H9 (cell line): Measurements from ENCODE around the gene HOOK2. TPM values are rescaled to one million over a fixed set of nuclear protein-coding genes. Genes with fewer than 3 reads are reported as not detected.

ENCODE experiments used
- DNase-seq: peaks from one replicate; pipeline ENCODE4 v3.0.0-alpha.2; 2017
- H2AFZ ChIP-seq: one replicate; pipeline ENCODE4 v1.6.1; 2013; ENCODE audit warnings: mild to moderate bottlenecking, low read length, control low read depth, moderate library complexity
- H2AK5ac ChIP-seq: 2 replicates; pipeline ENCODE4 v1.6.1; 2013; ENCODE audit warnings: low read length, control low read depth, mixed read lengths; ENCODE audit not compliant: insufficient read length
- H2BK120ac ChIP-seq: one replicate; pipeline ENCODE4 v1.6.1; 2013; ENCODE audit warnings: low read depth, mild to moderate bottlenecking, low read length, control low read depth, inconsistent platforms; ENCODE audit not compliant: poor library complexity, severe bottlenecking
- H2BK12ac ChIP-seq: 2 replicates; pipeline ENCODE4 v1.6.1; 2013; ENCODE audit warnings: low read length, control low read depth, mixed read lengths, low read depth; ENCODE audit not compliant: insufficient read length
- H2BK15ac ChIP-seq: 2 replicates; pipeline ENCODE4 v1.6.1; 2013; ENCODE audit warnings: low read depth, low read length, control low read depth
- H2BK20ac ChIP-seq: one replicate; pipeline ENCODE4 v1.6.1; 2013; ENCODE audit warnings: low read depth, mild to moderate bottlenecking, low read length, control low read depth, inconsistent platforms; ENCODE audit not compliant: poor library complexity, severe bottlenecking
- H2BK5ac ChIP-seq: 2 replicates; pipeline ENCODE4 v1.6.1; 2013; ENCODE audit warnings: low read length, control low read depth, mixed read lengths; ENCODE audit not compliant: insufficient read length
- H3K14ac ChIP-seq: 2 replicates; pipeline ENCODE4 v1.6.1; 2013; ENCODE audit warnings: low read length, control low read depth; ENCODE audit not compliant: insufficient read depth
- H3K18ac ChIP-seq: 2 replicates; pipeline ENCODE4 v1.6.1; 2013; ENCODE audit warnings: low read depth, mild to moderate bottlenecking, mixed read lengths, low read length, control low read depth; ENCODE audit not compliant: insufficient read length
- H3K23ac ChIP-seq: 2 replicates; pipeline ENCODE4 v1.6.1; 2013; ENCODE audit warnings: low read length, control low read depth, mixed read lengths, low read depth; ENCODE audit not compliant: insufficient read length
- H3K23me2 ChIP-seq: 2 replicates; pipeline ENCODE4 v1.6.1; 2013; ENCODE audit warnings: low read depth, mild to moderate bottlenecking, mixed read lengths, low read length, control low read depth; ENCODE audit not compliant: insufficient read length, poor library complexity, severe bottlenecking
- H3K27ac ChIP-seq: 2 replicates; pipeline ENCODE4 v1.5.1; 2013; ENCODE audit warnings: low read length, control low read depth, mixed read lengths, low read depth; ENCODE audit not compliant: insufficient read length
- H3K27me3 ChIP-seq: 2 replicates; pipeline ENCODE4 v1.6.1; 2013; ENCODE audit warnings: low read length, control low read depth, inconsistent platforms; ENCODE audit not compliant: insufficient read depth
- H3K4ac ChIP-seq: 2 replicates; pipeline ENCODE4 v1.6.1; 2013; ENCODE audit warnings: low read depth, mild to moderate bottlenecking, control low read depth, inconsistent platforms, low read length, moderate library complexity
- H3K4me1 ChIP-seq: 2 replicates; pipeline ENCODE4 v1.6.1; 2013; ENCODE audit warnings: low read length, control low read depth, inconsistent platforms; ENCODE audit not compliant: insufficient read depth
- H3K4me2 ChIP-seq: 2 replicates; pipeline ENCODE4 v1.6.1; 2013; ENCODE audit warnings: low read length, control low read depth, mixed read lengths; ENCODE audit not compliant: insufficient read length, insufficient read depth
- H3K56ac ChIP-seq: 2 replicates; pipeline ENCODE4 v1.6.1; 2013; ENCODE audit warnings: low read depth, mild to moderate bottlenecking, mixed read lengths, low read length, control low read depth; ENCODE audit not compliant: insufficient read length
- H3K79me1 ChIP-seq: 2 replicates; pipeline ENCODE4 v1.6.1; 2013; ENCODE audit warnings: low read depth, mild to moderate bottlenecking, moderate library complexity, low read length, control low read depth, inconsistent platforms; ENCODE audit not compliant: insufficient read depth, poor library complexity, severe bottlenecking
- H3K79me2 ChIP-seq: 2 replicates; pipeline ENCODE4 v1.6.1; 2013; ENCODE audit warnings: low read length, control low read depth, inconsistent platforms; ENCODE audit not compliant: insufficient read depth
- H3K9ac ChIP-seq: 2 replicates; pipeline ENCODE4 v1.6.1; 2013; ENCODE audit warnings: low read length, control low read depth, mixed read lengths; ENCODE audit not compliant: insufficient read length; ENCODE audit errors: extremely low read depth
- H3K9me3 ChIP-seq: one replicate; pipeline ENCODE4 v1.6.1; 2013; ENCODE audit warnings: low read depth, low read length, inconsistent platforms; ENCODE audit not compliant: control insufficient read depth
- H3T11ph ChIP-seq: one replicate; pipeline ENCODE4 v1.6.1; 2013; ENCODE audit warnings: mild to moderate bottlenecking, low read length, control low read depth, inconsistent platforms
- H4K20me1 ChIP-seq: one replicate; pipeline ENCODE4 v1.6.1; 2013; ENCODE audit not compliant: control insufficient read depth, insufficient read length, insufficient read depth
- H4K5ac ChIP-seq: 2 replicates; pipeline ENCODE4 v1.6.1; 2013; ENCODE audit warnings: low read depth, mild to moderate bottlenecking, mixed read lengths, low read length, control low read depth; ENCODE audit not compliant: insufficient read length
- H4K8ac ChIP-seq: replicated peaks from 2 replicates; pipeline ENCODE4 v1.6.1; 2013; ENCODE audit warnings: low read length, control low read depth, mixed read lengths, low read depth; ENCODE audit not compliant: insufficient read length
- H4K91ac ChIP-seq: 2 replicates; pipeline ENCODE4 v1.6.1; 2013; ENCODE audit warnings: low read depth, mild to moderate bottlenecking, moderate library complexity, mixed read lengths, low read length, control low read depth; ENCODE audit not compliant: insufficient read length
- H3K27ac Mint-ChIP-seq, 3 experiments: 2 replicates in 2 of 3; 3 replicates in 1 of 3; pipeline ENCODE4 v1.8.0; 2020 to 2021; ENCODE audit warnings: mixed read lengths in 3 of 3, mild to moderate bottlenecking in 1 of 3, moderate library complexity in 1 of 3
- H3K27me3 Mint-ChIP-seq: 2 replicates; pipeline ENCODE4 v1.8.0; 2021; ENCODE audit warnings: low read depth, mild to moderate bottlenecking, moderate library complexity, mixed read lengths
- H3K36me3 Mint-ChIP-seq, 3 experiments: 2 replicates in 2 of 3; 3 replicates in 1 of 3; pipeline ENCODE4 v1.8.0; 2020 to 2021; ENCODE audit warnings: low read depth in 3 of 3, mixed read lengths in 3 of 3; ENCODE audit not compliant: insufficient read depth in 1 of 3
- H3K4me1 Mint-ChIP-seq, 2 experiments: 2 replicates each; pipeline ENCODE4 v1.8.0; 2020; ENCODE audit warnings: mixed read lengths in 2 of 2
- H3K4me3 Mint-ChIP-seq, 2 experiments: 2 replicates in 1 of 2; 3 replicates in 1 of 2; pipeline ENCODE4 v1.8.0; 2020 to 2021; ENCODE audit warnings: mild to moderate bottlenecking in 2 of 2, mixed read lengths in 2 of 2, moderate library complexity in 1 of 2
- H3K9me3 Mint-ChIP-seq, 2 experiments: 2 replicates in 1 of 2; 3 replicates in 1 of 2; pipeline ENCODE4 v1.8.0; 2020; ENCODE audit warnings: mild to moderate bottlenecking in 2 of 2, mixed read lengths in 2 of 2, moderate library complexity in 1 of 2
- WGBS: extraction: QIAGEN DNeasy Blood & Tissue Kit; methylation state at CpG from one replicate; pipeline ENCODE4 v1.1.7; 2013; ENCODE audit warnings: missing lambda C conversion rate, low lambda C conversion rate, mixed read lengths; ENCODE audit not compliant: insufficient read length; ENCODE audit errors: extremely low coverage; 5-methylcytosine and 5-hydroxymethylcytosine counted together
- total RNA-seq: library from RNA; stranded (reverse); gene quantifications from 2 replicates; pipeline ENCODE4 v1.2.1, GENCODE V29; 2021
- TF ChIP-seq, protein P1 (sequence below): fragments of 200-600 bp; sonication (generic); conservative IDR thresholded peaks from 3 replicates; pipeline ENCODE4 v1.8.0; 2021; ENCODE audit warnings: antibody characterized with exemption, mild to moderate bottlenecking

HOOK2 gene
- total RNA-seq, 1 experiment from 2014 or later: 64.7 TPM

DNA sequence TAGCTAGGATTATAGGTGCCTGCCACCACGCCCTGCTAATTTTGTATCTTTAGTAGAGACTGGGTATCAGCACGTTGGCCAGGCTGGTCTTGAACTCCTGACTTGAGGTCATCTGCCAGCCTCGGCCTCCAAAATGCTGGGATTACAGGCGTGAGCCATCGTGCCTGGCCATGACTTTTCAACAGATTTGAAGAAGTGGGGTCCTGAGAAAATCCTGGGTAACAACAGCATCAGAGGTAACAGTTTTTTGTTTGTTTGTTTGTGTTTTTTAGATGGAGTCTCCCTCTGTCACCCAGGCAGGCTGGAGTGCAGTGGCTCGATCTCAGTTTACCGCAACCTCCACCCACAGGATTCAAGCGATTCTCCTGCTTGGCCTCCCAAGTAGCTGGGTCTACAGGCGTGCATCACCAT lies 19.6 kb upstream of the HOOK2 start:
- H4K5ac ChIP-seq: no peak overlapping the region
- no peaks in the 10 kb centered on the region; the same call in 1 of the 2 replicates for H3K4me1 ChIP-seq
- H3K27me3 Mint-ChIP-seq: peaks cover 8% of the 10 kb centered on the region
- no peak overlapping the region for H2BK12ac ChIP-seq
- peaks cover 27% of the 10 kb centered on the region in 2 experiments for H3K4me1 Mint-ChIP-seq
- H3K23ac ChIP-seq: no peak overlapping the region
- peaks cover 11 to 32% (median 26%) of the 10 kb centered on the region in 3 experiments; a peak in 6 of 7 replicates for H3K36me3 Mint-ChIP-seq
- H2BK20ac ChIP-seq: no peak overlapping the region
- no peaks in the 10 kb centered on the region; the same call in 1 of the 2 replicates for H3K27me3 ChIP-seq
- no peak overlapping the region for H4K91ac ChIP-seq
- no peak overlapping the region for H3K4ac ChIP-seq
- no peak overlapping the region for H2AK5ac ChIP-seq
- no peak overlapping the region for H2AFZ ChIP-seq
- no peak for DNase-seq
- H2BK5ac ChIP-seq: no peak overlapping the region
- no peak overlapping the region for H4K8ac ChIP-seq
- no peak overlapping the region for H3K18ac ChIP-seq
- no peaks in the 10 kb centered on the region for H4K20me1 ChIP-seq
- H3K79me1 ChIP-seq: peaks cover under 1% of the 10 kb centered on the region
- H3K9ac ChIP-seq: no peak overlapping the region
- no peak overlapping the region for H3K56ac ChIP-seq
- H3K79me2 ChIP-seq: no peaks in the 10 kb centered on the region
- no peak overlapping the region for H2BK120ac ChIP-seq
- no CpG with 5 or more reads among the region's 9 CpGs for WGBS
- TF ChIP-seq, protein P1, sequence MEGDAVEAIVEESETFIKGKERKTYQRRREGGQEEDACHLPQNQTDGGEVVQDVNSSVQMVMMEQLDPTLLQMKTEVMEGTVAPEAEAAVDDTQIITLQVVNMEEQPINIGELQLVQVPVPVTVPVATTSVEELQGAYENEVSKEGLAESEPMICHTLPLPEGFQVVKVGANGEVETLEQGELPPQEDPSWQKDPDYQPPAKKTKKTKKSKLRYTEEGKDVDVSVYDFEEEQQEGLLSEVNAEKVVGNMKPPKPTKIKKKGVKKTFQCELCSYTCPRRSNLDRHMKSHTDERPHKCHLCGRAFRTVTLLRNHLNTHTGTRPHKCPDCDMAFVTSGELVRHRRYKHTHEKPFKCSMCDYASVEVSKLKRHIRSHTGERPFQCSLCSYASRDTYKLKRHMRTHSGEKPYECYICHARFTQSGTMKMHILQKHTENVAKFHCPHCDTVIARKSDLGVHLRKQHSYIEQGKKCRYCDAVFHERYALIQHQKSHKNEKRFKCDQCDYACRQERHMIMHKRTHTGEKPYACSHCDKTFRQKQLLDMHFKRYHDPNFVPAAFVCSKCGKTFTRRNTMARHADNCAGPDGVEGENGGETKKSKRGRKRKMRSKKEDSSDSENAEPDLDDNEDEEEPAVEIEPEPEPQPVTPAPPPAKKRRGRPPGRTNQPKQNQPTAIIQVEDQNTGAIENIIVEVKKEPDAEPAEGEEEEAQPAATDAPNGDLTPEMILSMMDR: no peak
- H3K9me3 Mint-ChIP-seq: no peaks in the 10 kb centered on the region
- H3T11ph ChIP-seq: no peak overlapping the region
- H3K4me3 Mint-ChIP-seq: peak overlapping the region in 1 of 2 experiments; percentile 78; a peak in 3 of 5 replicates
- H3K14ac ChIP-seq: no peak overlapping the region
- H3K27ac ChIP-seq: no peak overlapping the region
- H3K9me3 ChIP-seq: no peaks in the 10 kb centered on the region
- no peak overlapping the region for H3K27ac Mint-ChIP-seq
- H3K4me2 ChIP-seq: no peak overlapping the region
- no peak overlapping the region for H2BK15ac ChIP-seq
- H3K23me2 ChIP-seq: peaks cover 34% of the 10 kb centered on the region
